Uterus (tissue), 2 donors: ENCODE data around the gene ACSF3.

Experiments
- CTCF ChIP-seq, 4 experiments: fragments of 200-600 bp in 2 of 4; fragments of 450-650 bp in 2 of 4; sonication (generic) in 2 of 4; IDR thresholded peaks; one replicate each; pipeline ENCODE4 v1.5.1; 2016 to 2019; ENCODE audit warnings: antibody characterized with exemption in 4 of 4, mild to moderate bottlenecking in 2 of 4, moderate library complexity in 1 of 4
- POLR2A ChIP-seq, 2 donors: fragments of 450-650 bp; IDR thresholded peaks; one replicate each; pipeline ENCODE4 v1.6.1; 2016; ENCODE audit warnings: antibody characterized with exemption in 2 of 2, mild to moderate bottlenecking in 1 of 2, moderate library complexity in 1 of 2

GRCh38 chr16:89103156-89103555, 9.5 kb downstream of the ACSF3 start:
- no peak for TF ChIP-seq POLR2A (IDR thresholded peaks at IDR 0.05)
- TF ChIP-seq CTCF (IDR thresholded peaks at IDR 0.05) = no peak
